MCF 10A (cell line): ENCODE data around the gene MRPL16. TPM values are rescaled to one million over a fixed set of nuclear protein-coding genes. Genes with fewer than 3 reads are reported as not detected.
"Not testable (repeated sequence)": the region's sequence is repeated elsewhere in the genome, so short reads cannot be mapped to it uniquely, and the experiment has no call there.

Experiments
- BruUV-seq: library from RNA; stranded (reverse); fragments of 400-500 nt; replicated peaks from 2 replicates; lab custom pipeline; 2021; lab: Mats Ljungman, UMichigan
- CTCF ChIA-PET: fragments of 300-600 bp; sonication (Branson Sonifier 250); formaldehyde crosslinking; extraction: SDS; loops from one replicate; lab custom pipeline; 2021; ENCODE audit warnings: antibody characterized with exemption, inconsistent platforms; lab: Yijun Ruan, JAX
- POLR2A ChIA-PET: fragments of 300-600, 350-650 bp; sonication (Branson Sonifier 250); formaldehyde crosslinking; extraction: SDS; loops from one replicate; lab custom pipeline; 2020; ENCODE audit warnings: antibody characterized with exemption, inconsistent platforms; lab: Yijun Ruan, JAX
- DNase-seq: peaks from one replicate; pipeline ENCODE4 v3.0.0-alpha.2; 2018; ENCODE audit not compliant: unreplicated experiment
- H3K27ac Mint-ChIP-seq: one replicate; pipeline ENCODE4 v1.8.0; 2022; ENCODE audit warnings: mild to moderate bottlenecking, low read depth, mixed read lengths; ENCODE audit not compliant: unreplicated experiment
- H3K27me3 Mint-ChIP-seq: one replicate; pipeline ENCODE4 v1.8.0; 2022; ENCODE audit warnings: mixed read lengths; ENCODE audit not compliant: insufficient read depth, unreplicated experiment
- H3K36me3 Mint-ChIP-seq: one replicate; pipeline ENCODE4 v1.8.0; 2022; ENCODE audit warnings: mild to moderate bottlenecking, moderate library complexity, mixed read lengths; ENCODE audit not compliant: insufficient read depth, unreplicated experiment
- H3K4me1 Mint-ChIP-seq: one replicate; pipeline ENCODE4 v1.8.0; 2022; ENCODE audit warnings: mixed read lengths; ENCODE audit not compliant: insufficient read depth, unreplicated experiment
- H3K4me3 Mint-ChIP-seq: one replicate; pipeline ENCODE4 v1.8.0; 2022; ENCODE audit warnings: mild to moderate bottlenecking, moderate library complexity, mixed read lengths; ENCODE audit not compliant: unreplicated experiment
- H3K9me3 Mint-ChIP-seq: one replicate; pipeline ENCODE4 v1.8.0; 2022; ENCODE audit warnings: mixed read lengths; ENCODE audit not compliant: unreplicated experiment
- intact Hi-C: fragments of 100-400 bp; cut with micrococcal nuclease; formaldehyde crosslinking; loops from 2 replicates; pipeline ENCODE4 v1.14.1; 2022
- total RNA-seq: library from RNA; stranded (reverse); gene quantifications from 2 replicates; pipeline ENCODE4 v1.2.3, GENCODE V29; 2022
- TF ChIP-seq, protein P1 (sequence below): fragments of 200-600 bp; IDR thresholded peaks from one replicate; pipeline ENCODE4 v1.8.0; 2022; ENCODE audit warnings: antibody characterized with exemption, mild to moderate bottlenecking; ENCODE audit not compliant: unreplicated experiment

The MRPL16 gene
- total RNA-seq, 1 experiment from 2014 or later, result 39.8 TPM

DNA sequence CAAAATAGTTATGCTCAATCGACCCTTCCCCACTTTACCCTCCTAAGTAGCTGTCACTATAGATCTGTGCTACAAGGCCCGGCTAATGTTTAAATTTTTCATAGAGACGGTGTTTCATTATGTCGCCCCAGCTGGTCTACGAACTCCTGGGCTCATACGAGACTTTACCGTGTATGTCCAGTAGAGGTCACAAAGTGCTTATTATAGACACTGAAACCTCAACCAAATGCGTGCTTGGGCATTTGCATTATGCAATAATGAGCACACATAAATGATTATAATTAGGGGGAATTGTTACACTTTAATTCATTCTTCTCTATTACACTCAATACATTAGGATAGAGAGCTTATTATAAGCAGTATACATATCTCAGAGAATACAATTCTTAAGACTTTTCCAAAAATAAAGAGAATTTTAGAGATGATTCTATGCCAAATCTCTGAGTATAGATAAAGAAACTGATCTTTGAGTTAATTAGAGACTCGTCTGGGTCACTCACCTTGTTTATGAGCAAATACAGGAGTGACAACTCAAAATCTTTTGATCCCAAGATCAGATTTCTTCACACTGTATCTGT lies 12.5 kb upstream of the MRPL16 start:
- Mint-ChIP-seq H3K27ac (no peak overlapping the region), H3K9me3 (no peaks in the 10 kb centered on the region)

DNA sequence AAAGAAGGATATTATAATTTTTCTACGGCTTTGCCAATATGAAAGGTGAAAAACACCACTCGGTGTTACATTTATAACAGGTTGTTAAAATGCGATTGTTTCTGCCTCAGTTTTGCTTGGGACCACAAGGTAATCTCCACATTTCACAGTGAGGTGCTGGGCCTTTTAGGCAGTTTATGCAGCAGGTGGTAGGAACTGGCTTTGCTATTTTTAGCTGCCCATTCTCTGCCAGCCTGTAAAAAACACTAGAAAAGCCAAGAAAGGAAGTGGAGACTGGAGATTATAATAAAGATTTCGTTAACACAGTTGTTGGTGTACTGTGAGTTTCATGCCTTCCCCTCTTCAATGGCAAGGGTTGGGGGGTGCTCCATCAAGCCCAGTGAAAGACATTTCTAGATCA lies 8.0 kb upstream of the MRPL16 start:
- CTCF ChIA-PET, result interaction anchor here (1.2 kb wide), 1 partner anchor 17 kb away, joined by 3 read pairs; no protein-coding TSS in a partner anchor
- intact Hi-C loops, result no loop called here
- Mint-ChIP-seq H3K9me3 (no peaks in the 10 kb centered on the region), H3K4me3 (no peak overlapping the region), H3K4me1 (peaks cover 5% of the 10 kb centered on the region), H3K27me3 (no peaks in the 10 kb centered on the region), H3K27ac (no peak overlapping the region), H3K36me3 (no peaks in the 10 kb centered on the region)
- TF ChIP-seq, protein P1, sequence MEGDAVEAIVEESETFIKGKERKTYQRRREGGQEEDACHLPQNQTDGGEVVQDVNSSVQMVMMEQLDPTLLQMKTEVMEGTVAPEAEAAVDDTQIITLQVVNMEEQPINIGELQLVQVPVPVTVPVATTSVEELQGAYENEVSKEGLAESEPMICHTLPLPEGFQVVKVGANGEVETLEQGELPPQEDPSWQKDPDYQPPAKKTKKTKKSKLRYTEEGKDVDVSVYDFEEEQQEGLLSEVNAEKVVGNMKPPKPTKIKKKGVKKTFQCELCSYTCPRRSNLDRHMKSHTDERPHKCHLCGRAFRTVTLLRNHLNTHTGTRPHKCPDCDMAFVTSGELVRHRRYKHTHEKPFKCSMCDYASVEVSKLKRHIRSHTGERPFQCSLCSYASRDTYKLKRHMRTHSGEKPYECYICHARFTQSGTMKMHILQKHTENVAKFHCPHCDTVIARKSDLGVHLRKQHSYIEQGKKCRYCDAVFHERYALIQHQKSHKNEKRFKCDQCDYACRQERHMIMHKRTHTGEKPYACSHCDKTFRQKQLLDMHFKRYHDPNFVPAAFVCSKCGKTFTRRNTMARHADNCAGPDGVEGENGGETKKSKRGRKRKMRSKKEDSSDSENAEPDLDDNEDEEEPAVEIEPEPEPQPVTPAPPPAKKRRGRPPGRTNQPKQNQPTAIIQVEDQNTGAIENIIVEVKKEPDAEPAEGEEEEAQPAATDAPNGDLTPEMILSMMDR, result no peak
- no peak for DNase-seq
- no TSS peak for BruUV-seq
- POLR2A ChIA-PET, result no interaction called here

More for the DNA sequence above, 12.5 kb upstream of the MRPL16 start:
- intact Hi-C loops, result loop anchor here (1.0 to 2.0 kb wide), 5 partner anchors 96 to 434 kb away; no protein-coding TSS in a partner anchor
- DNase-seq, result peak; percentile 72
- ChIA-PET CTCF (interaction anchor here (0.6 to 4.2 kb wide), 27 partner anchors 10 to 547 kb away, joined by 3 to 48 read pairs (median 3); no protein-coding TSS in a partner anchor), POLR2A (interaction anchor here (2.4 kb wide), 1 partner anchor 96 kb away, joined by 12 read pairs; no protein-coding TSS in a partner anchor)
- H3K36me3 Mint-ChIP-seq, result no peaks in the 10 kb centered on the region
- peaks cover 5% of the 10 kb centered on the region for H3K4me1 Mint-ChIP-seq
- H3K27me3 Mint-ChIP-seq, result no peaks in the 10 kb centered on the region
- no TSS peak for BruUV-seq
- no peak overlapping the region for H3K4me3 Mint-ChIP-seq
- TF ChIP-seq, protein P1, result peak; percentile 70

DNA sequence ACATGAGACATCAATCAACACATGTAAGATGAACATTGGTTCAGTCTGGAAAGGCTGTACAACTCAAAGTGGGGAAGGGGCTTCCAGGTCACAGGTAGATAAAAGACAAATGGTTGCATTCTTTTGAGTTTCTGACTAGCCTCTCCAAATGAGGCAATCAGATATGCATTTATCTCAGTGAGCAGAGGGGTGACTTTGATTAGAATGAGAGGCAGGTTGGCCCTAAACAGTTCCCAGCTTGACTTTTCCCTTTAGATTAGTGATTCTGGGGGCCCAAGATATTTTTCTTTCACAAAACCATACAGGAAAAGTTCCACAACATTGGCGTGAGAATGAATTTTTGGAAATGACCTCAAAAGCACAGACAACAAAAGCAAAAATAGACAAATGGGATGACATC lies 5.9 kb upstream of the MRPL16 start:
- CTCF ChIA-PET, result interaction anchor here (4.4 kb wide), 1 partner anchor 103 kb away, joined by 30 read pairs; no protein-coding TSS in a partner anchor
- H3K27me3 Mint-ChIP-seq, H3K4me3 Mint-ChIP-seq, H3K36me3 Mint-ChIP-seq, H3K9me3 Mint-ChIP-seq, BruUV-seq, H3K4me1 Mint-ChIP-seq, H3K27ac Mint-ChIP-seq, intact Hi-C loops, DNase-seq: not testable (repeated sequence)
- POLR2A ChIA-PET, result interaction anchor here (0.7 kb wide), 1 partner anchor 328 kb away, joined by 3 read pairs; no protein-coding TSS in a partner anchor

DNA sequence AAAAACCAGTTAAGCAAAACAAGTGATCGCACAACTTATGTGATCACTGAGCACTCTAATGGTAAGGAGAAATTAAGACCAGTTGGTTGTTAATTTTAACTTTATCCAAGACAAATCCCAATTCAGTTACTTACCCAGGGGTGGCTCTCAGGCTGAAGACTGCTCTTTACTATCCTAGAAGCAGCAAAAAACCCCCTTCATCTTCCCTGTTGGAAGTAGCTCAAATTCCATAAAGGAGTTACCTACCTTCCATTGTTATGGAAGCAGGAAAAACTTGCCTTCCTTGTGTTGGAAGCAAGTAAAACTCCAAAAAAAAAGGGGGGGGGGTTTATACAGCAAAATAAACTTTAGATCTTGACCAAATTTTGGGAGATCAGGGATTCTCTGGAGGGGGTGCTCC lies 5.2 kb upstream of the MRPL16 start:
- no peaks in the 10 kb centered on the region for H3K4me1 Mint-ChIP-seq
- H3K27me3 Mint-ChIP-seq, result no peaks in the 10 kb centered on the region
- H3K4me3 Mint-ChIP-seq, result no peak overlapping the region
- CTCF ChIA-PET, result interaction anchor here (0.9 to 4.4 kb wide), 3 partner anchors 103 to 678 kb away, joined by 4 to 30 read pairs (median 6); no protein-coding TSS in a partner anchor
- peaks cover under 1% of the 10 kb centered on the region for H3K36me3 Mint-ChIP-seq
- no peak for DNase-seq
- BruUV-seq, result no TSS peak
- H3K27ac Mint-ChIP-seq, result no peak overlapping the region
- TF ChIP-seq, protein P1, result no peak
- intact Hi-C loops, result no loop called here
- POLR2A ChIA-PET, result no interaction called here
- H3K9me3 Mint-ChIP-seq, result no peaks in the 10 kb centered on the region
